Loucy (cell line): Measurements from ENCODE around the gene KRTAP10-9.
"Not testable (repeated sequence)": the region's sequence is repeated elsewhere in the genome, so short reads cannot be mapped to it uniquely, and the experiment has no call there.

Experiments
- H2AFZ ChIP-seq: fragments of 200-600 bp; sonication (generic); 2 replicates; pipeline ENCODE4 v1.6.0; 2016; ENCODE audit warnings: antibody characterized with exemption, mild to moderate bottlenecking, low read length, moderate library complexity
- H3F3A ChIP-seq: fragments of 200-600 bp; 2 replicates; pipeline ENCODE4 v1.6.0; 2016; ENCODE audit warnings: antibody characterized with exemption, low read depth, mild to moderate bottlenecking
- H3K27me3 ChIP-seq: fragments of 200-600 bp; sonication (generic); 2 replicates; pipeline ENCODE4 v1.6.1; 2014; ENCODE audit warnings: low read length, mild to moderate bottlenecking; ENCODE audit not compliant: insufficient read depth, poor library complexity, severe bottlenecking
- H3K36me3 ChIP-seq: fragments of 200-600 bp; sonication (generic); 2 replicates; pipeline ENCODE4 v1.6.1; 2016; ENCODE audit warnings: low read length; ENCODE audit not compliant: insufficient read depth
- H3K4me1 ChIP-seq: fragments of 200-600 bp; sonication (generic); 2 replicates; pipeline ENCODE4 v1.5.1; 2014; ENCODE audit warnings: low read length, mild to moderate bottlenecking; ENCODE audit not compliant: insufficient read depth, poor library complexity, severe bottlenecking
- H3K4me2 ChIP-seq: fragments of 200-600 bp; sonication (generic); 2 replicates; pipeline ENCODE4 v1.6.0; 2014; ENCODE audit warnings: antibody characterized with exemption, low read length, low read depth, mild to moderate bottlenecking; ENCODE audit not compliant: poor library complexity, severe bottlenecking
- H3K4me3 ChIP-seq: fragments of 200-600 bp; sonication (generic); 2 replicates; pipeline ENCODE4 v1.5.1; 2014; ENCODE audit warnings: low read length, mild to moderate bottlenecking, mixed read lengths; ENCODE audit not compliant: poor library complexity, severe bottlenecking
- H3K79me2 ChIP-seq: fragments of 200-600 bp; sonication (generic); 2 replicates; pipeline ENCODE4 v1.6.1; 2014; ENCODE audit warnings: low read length; ENCODE audit not compliant: insufficient read depth
- H3K9ac ChIP-seq: fragments of 200-600 bp; sonication (generic); 2 replicates; pipeline ENCODE4 v1.6.0; 2014; ENCODE audit warnings: mild to moderate bottlenecking, low read depth, low read length, moderate library complexity; ENCODE audit not compliant: poor library complexity, severe bottlenecking
- H3K9me2 ChIP-seq: fragments of 200-600 bp; sonication (generic); replicated peaks from 2 replicates; pipeline ENCODE4 v1.6.1; 2016; ENCODE audit warnings: low read depth, low read length, mixed read lengths
- H3K9me3 ChIP-seq: fragments of 200-600 bp; sonication (generic); 2 replicates; pipeline ENCODE4 v1.6.1; 2014; ENCODE audit warnings: mild to moderate bottlenecking, antibody characterized with exemption, low read length, low read depth; ENCODE audit not compliant: insufficient read depth
- H4K20me1 ChIP-seq: fragments of 200-600 bp; sonication (generic); 2 replicates; pipeline ENCODE4 v1.6.0; 2014; ENCODE audit warnings: antibody characterized with exemption, low read length, mild to moderate bottlenecking; ENCODE audit not compliant: insufficient read depth, poor library complexity, severe bottlenecking
- EZH2phosphoT487 ChIP-seq: fragments of 200-600 bp; IDR thresholded peaks from 2 replicates; pipeline ENCODE4 v1.6.1; 2018; ENCODE audit warnings: antibody characterized with exemption, mild to moderate bottlenecking, moderate library complexity, borderline replicate concordance
- TF ChIP-seq, protein P1 (sequence below): fragments of 200-600 bp; sonication (generic); conservative IDR thresholded peaks from 2 replicates; pipeline ENCODE4 v1.5.1; 2014; ENCODE audit warnings: mild to moderate bottlenecking, antibody characterized with exemption, low read length

KRTAP10-9 gene

DNA sequence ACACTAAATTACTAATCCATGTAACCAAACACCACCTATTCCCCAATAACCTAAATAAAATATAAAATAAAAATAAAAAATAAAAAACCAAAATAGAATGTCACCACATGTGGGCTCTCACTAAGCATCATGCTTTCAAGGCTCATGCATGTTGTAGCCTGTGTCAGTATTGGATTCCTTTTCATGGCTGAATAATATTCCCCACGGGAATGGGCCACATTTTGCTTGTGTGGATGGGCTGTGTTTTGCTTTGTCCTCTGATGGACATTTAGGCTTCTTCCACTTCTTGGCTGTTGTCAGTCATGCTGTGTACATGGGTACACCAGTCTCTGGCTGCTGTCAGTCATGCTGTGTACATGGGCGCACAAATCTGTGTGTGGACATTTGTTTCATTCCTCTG lies 37.8 kb upstream of the KRTAP10-9 start:
- H3K9ac ChIP-seq = no peak overlapping the region
- TF ChIP-seq EZH2phosphoT487 = no peak
- TF ChIP-seq, protein P1, sequence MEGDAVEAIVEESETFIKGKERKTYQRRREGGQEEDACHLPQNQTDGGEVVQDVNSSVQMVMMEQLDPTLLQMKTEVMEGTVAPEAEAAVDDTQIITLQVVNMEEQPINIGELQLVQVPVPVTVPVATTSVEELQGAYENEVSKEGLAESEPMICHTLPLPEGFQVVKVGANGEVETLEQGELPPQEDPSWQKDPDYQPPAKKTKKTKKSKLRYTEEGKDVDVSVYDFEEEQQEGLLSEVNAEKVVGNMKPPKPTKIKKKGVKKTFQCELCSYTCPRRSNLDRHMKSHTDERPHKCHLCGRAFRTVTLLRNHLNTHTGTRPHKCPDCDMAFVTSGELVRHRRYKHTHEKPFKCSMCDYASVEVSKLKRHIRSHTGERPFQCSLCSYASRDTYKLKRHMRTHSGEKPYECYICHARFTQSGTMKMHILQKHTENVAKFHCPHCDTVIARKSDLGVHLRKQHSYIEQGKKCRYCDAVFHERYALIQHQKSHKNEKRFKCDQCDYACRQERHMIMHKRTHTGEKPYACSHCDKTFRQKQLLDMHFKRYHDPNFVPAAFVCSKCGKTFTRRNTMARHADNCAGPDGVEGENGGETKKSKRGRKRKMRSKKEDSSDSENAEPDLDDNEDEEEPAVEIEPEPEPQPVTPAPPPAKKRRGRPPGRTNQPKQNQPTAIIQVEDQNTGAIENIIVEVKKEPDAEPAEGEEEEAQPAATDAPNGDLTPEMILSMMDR = no peak
- no peaks in the 10 kb centered on the region for H3K27me3 ChIP-seq
- H3K9me2 ChIP-seq = no peaks in the 10 kb centered on the region
- H3K4me2 ChIP-seq = no peak overlapping the region
- H2AFZ ChIP-seq = no peak overlapping the region
- no peaks in the 10 kb centered on the region for H4K20me1 ChIP-seq
- H3K4me3 ChIP-seq = no peak overlapping the region
- no peaks in the 10 kb centered on the region for H3K9me3 ChIP-seq
- no peaks in the 10 kb centered on the region for H3K79me2 ChIP-seq
- no peaks in the 10 kb centered on the region for H3F3A ChIP-seq
- no peaks in the 10 kb centered on the region for H3K36me3 ChIP-seq
- H3K4me1 ChIP-seq = no peaks in the 10 kb centered on the region

DNA sequence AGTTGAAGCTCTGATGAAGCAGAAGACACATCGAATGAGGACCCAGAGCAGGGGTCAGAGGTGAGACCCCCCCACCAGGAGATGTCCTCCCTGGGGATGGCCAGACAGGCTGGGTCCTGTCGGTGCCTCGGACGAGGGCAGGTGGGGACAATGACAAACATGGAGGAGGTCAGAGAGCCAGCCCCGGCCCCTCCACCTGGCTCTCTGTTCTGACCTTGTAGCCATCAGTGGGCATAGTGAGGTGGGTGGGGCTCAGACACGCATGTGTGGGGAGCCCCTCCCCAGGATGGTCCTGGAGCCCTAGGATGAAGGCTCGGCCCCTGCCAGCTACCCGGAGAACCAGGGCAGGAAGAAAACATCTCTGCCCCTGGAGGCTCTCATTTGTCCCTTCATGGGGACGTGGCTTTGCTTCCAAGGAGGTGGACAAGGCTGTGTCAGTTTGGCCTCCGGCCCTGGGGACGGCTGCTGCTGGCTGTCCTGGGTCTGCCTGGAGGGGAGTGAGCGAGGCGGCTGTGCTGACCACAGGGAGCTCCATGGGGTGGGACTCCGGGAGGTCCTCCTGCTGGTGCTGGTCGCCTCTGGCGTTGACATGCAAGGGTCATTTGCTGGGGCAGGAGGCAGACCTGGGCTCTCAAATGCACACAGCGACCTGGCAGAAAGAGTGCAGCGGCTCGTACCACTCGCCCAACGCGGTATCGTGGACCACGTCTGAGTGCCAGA lies 37.1 kb upstream of the KRTAP10-9 start:
- no peaks in the 10 kb centered on the region for H3K4me1 ChIP-seq
- H3K27me3 ChIP-seq = no peaks in the 10 kb centered on the region
- H2AFZ ChIP-seq = no peak overlapping the region
- H3K9me2 ChIP-seq = no peaks in the 10 kb centered on the region
- TF ChIP-seq EZH2phosphoT487 = no peak
- TF ChIP-seq, protein P1 = no peak
- no peaks in the 10 kb centered on the region for H3K9me3 ChIP-seq
- no peaks in the 10 kb centered on the region for H4K20me1 ChIP-seq
- no peaks in the 10 kb centered on the region for H3K36me3 ChIP-seq
- H3K4me2 ChIP-seq = no peak overlapping the region
- no peak overlapping the region for H3K4me3 ChIP-seq
- no peaks in the 10 kb centered on the region for H3K79me2 ChIP-seq
- H3F3A ChIP-seq = no peaks in the 10 kb centered on the region
- H3K9ac ChIP-seq = no peak overlapping the region

DNA sequence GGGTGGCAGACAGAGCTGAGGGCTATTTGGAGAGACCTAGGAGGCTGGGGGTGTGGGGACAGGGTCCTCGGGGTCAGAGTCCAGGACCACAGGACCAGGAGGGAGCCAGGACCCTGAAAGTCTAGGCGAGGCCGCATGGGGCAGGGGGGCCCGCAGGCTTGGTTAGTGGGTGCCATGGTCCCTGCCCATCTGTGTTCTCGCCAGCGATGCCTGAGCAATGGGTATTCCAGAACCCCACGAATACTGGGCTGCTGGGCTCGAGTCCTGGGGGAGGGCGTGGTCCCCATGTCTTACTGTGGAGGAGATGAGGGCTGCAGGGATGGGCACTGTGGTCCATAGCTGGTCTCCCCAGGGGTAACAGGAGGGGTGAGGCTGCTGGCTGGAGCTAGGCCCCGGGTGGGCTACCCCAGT lies 36.6 kb upstream of the KRTAP10-9 start:
- no peak overlapping the region for H3K4me2 ChIP-seq
- no peaks in the 10 kb centered on the region for H3F3A ChIP-seq
- TF ChIP-seq EZH2phosphoT487 = no peak
- TF ChIP-seq, protein P1 = no peak
- H3K27me3 ChIP-seq = no peaks in the 10 kb centered on the region
- H3K4me1 ChIP-seq = no peaks in the 10 kb centered on the region
- no peak overlapping the region for H3K9ac ChIP-seq
- H3K9me2 ChIP-seq = no peaks in the 10 kb centered on the region
- H3K36me3 ChIP-seq = no peaks in the 10 kb centered on the region
- H3K9me3 ChIP-seq = no peaks in the 10 kb centered on the region
- H2AFZ ChIP-seq = no peak overlapping the region
- H3K79me2 ChIP-seq = no peaks in the 10 kb centered on the region
- no peaks in the 10 kb centered on the region for H4K20me1 ChIP-seq
- H3K4me3 ChIP-seq = no peak overlapping the region

DNA sequence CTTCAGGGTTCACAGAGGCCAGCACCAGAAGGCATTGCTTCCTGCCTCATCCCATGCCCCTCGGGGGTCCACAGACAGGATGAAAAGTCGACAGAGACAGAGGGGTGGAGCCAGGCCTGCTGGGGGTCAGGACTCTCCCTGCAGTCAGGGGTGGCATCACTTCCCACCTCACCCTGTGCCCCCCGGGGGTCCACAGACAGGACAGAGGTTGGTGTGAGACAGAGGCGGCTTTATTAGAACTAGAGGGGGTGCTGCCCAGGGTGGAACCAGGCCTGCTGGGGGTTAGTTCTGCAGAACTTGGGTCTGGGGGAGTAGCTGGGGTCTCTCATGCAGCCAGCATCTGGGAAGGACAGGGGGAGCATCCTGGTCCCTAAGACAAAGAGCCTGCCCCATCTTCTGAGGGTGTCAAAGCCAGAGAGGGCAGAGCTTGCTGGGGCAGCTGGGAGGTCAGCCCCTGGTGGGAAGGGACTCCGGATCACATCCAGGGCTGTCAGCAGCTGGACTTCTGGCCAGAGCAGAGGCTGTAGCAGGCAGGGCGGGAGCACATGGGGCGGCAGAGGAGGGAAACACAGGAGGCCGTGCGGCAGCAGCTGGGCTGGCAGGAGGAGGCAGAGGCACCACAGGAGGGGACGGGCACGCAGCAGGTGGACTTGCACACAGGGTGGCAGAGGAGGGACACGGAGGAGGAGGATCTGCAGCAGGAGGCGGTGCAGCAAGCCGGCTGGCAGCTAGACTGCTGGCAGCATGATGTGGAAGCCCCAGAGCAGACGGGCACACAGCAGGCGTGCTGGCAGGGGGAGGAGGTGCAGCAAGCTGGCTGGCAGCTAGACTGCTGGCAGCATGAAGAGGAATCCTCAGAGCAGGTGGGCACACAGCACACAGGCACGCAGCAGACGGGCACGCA lies 35.7 kb upstream of the KRTAP10-9 start:
- H3K9ac ChIP-seq, H4K20me1 ChIP-seq, H2AFZ ChIP-seq, H3K36me3 ChIP-seq, H3K4me1 ChIP-seq, H3F3A ChIP-seq, H3K4me2 ChIP-seq, H3K27me3 ChIP-seq, H3K9me2 ChIP-seq, H3K9me3 ChIP-seq, H3K4me3 ChIP-seq, H3K79me2 ChIP-seq: not testable (repeated sequence)

DNA sequence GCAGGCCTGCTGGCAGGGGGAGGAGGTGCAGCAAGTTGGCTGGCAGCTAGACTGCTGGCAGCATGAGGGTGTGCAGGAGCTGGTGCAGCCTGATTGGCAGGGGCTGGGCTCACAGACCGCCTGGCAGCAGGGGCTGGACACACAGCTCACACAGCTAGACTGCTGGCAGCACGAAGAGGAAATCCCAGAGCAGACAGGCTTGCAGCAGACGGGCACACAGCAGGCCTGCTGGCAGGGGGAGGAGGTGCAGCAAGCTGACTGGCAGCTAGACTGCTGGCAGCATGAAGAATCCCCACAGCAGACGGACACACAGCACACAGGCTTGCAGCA lies 35.1 kb upstream of the KRTAP10-9 start:
- H4K20me1 ChIP-seq, H3K4me1 ChIP-seq, H3K4me2 ChIP-seq, H3K9me3 ChIP-seq, H3K9ac ChIP-seq, H3K4me3 ChIP-seq, H3F3A ChIP-seq, H3K79me2 ChIP-seq, H3K36me3 ChIP-seq, H2AFZ ChIP-seq, H3K9me2 ChIP-seq, H3K27me3 ChIP-seq: not testable (repeated sequence)
